Hypothalamus (tissue), 51 donors: Measurements from ENCODE around the gene DPM1.
A peak's percentile ranks its signal among the peaks of the same experiment; 100 is the strongest.

Experiments used
- DNase-seq, 51 donors: peaks; one replicate each; lab custom pipeline; 2025; lab: John Stamatoyannopoulos, UW

Gene DPM1

DNA sequence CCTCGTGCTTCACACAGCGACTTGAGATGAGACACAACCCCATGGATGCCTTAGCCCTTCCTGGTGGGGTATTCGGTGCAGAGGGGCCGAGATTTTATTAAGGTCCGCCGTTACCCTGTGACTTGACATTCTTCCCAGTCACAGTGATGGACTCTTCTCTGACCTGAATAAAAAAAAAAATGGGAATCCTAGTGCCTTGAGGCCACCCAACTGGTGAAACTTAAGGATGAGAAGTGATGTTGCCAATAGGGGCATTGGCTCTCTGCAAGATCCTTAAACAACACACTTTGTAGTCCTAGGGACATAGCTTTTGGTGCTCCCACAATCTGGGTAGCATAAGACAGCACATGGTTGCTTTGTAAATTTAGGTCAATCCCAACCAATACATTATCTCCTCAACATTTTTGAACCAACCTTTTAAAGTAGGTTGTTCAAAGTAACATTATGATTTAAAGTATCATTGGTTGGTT lies 26.3 kb downstream of the DPM1 start:
- DNase-seq = peak in 1 of 51 donors; percentile 43

- peak; percentile 59 to 96 (median 87) for DNase-seq
Observed at GRCh38 chr20:50931306-50932015, 26.9 kb downstream of the DPM1 start, which contains the start of gene ADNP. ADNP (minus strand) TSS chr20:50931437; CDS start chr20:50903996, 27,441 bp downstream.

- DNase-seq = peak in 1 of 51 donors; percentile 87
Observed at GRCh38 chr20:50930976-50931305, 27.4 kb downstream of the DPM1 start.

DNA sequence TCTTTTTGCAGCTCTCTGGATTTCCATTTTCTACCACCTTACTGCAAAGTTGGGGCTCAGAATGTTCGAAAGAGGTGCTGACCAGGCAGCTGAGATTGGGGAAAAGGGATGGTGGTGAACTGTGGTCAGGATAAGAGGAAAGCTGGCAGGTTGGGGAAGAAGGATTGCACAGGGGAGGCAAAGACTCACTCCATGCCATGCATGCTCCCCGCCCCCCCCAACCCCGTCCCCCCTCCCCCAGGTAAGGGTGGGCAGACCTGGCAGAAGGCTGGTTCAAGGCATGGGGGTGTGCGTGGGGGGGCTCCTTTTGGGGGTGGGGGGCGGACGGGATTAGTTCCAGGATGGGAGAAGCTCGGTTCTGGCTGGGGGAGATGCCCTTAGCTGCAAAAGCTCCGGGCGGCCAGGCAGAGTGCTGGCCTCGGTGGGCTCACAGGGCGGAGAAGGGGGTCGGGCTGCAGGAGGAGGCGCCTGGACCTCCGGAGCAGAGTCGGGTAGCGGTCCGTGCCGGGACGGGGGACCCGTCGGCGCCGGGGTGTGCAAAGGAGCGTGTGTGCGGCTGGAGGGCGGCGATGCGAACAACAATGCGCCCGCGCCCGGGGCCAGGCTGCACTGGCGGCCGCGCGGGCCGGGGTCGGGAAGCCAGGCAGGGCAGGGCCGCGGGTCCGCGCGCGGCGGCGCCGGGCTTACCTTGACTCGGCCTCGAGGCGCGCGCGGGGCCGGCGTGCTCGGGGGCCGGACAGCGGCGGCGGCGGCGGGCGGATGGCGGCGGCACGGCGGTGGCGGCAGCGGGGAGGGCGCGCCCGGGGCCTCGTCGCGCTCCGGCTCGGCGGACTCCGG lies 28.0 kb downstream of the DPM1 start:
- DNase-seq = peak in 21 of 51 donors; percentile 3 to 60 (median 21)

DNA sequence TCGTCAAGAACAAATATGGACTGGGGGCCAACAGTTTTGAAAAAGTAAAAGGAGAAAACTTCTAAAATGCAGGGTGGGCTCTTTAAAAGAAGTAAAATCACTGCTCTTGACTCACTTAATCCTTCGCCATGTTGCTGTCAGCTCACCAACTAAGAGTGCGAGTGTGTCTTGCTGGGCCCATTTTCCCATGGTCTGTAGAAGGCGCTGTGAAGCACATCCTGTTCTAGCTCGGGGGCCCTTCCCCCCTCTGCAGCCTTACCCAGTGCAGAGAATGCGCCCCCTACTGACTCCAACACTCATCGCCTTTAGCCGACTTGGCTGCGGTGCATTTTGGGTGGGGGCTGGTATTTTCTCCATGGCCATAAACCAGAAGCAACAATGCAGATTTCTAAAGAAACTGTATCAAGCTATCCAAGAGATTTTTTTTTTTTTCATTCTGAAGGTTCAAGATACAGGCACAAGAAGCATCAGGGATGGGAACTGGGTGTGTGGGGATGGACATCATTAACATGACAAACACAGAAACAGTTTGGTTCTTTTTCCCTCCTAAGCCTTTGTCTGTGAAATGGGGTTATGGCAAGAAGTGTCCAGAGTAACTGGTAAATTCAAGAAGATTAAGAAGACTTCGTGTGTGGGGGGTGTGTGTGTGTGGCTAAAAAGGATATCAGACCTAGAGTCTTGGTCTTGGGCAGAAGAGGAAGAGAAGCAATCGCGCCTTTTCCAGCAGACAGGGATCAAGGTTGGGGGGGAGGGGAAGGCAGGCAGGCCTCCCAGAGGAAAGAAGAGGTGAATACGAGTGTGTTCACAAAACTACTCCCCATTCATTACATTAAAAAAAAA lies 28.8 kb downstream of the DPM1 start:
- peak in 50 of 51 donors; percentile 7 to 93 (median 76) for DNase-seq

DNA sequence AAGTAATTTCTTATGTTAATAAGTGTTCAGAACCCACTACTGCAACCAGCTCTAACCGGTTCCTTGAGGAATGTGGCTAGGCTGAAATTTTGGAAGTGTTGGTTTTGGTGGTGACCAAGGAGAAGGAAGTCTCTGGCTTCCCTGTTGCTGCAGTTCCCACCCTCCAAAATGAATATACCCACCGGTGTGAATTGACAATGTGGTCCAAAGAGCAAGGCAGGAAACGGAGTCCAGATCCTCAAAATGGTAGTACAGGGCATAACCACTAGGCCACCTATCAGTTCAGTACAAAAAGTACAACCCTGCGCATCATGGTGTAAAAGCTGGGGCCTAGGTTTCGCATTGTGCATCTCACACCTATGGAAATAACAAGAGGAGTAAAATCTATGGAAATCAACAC lies 29.9 kb downstream of the DPM1 start:
- DNase-seq = no peak

DNA sequence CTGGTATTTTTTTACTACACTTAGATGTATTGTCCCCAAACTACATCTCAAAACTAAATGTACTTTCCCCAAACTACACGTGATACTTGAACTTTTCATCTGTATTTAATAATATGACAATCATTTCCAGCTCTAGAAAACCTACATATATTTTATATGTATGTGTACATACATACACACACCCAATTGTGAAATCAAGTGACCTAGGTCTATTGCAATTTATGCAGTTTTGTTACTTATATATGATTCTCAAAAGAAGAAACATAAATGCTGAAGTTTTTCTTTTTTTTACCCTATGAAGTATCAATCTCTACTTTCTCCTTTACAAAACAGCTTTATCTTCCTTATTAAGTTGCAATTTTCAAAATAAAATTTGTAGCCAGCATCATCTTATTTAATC lies 31.8 kb downstream of the DPM1 start:
- DNase-seq = no peak

DNA sequence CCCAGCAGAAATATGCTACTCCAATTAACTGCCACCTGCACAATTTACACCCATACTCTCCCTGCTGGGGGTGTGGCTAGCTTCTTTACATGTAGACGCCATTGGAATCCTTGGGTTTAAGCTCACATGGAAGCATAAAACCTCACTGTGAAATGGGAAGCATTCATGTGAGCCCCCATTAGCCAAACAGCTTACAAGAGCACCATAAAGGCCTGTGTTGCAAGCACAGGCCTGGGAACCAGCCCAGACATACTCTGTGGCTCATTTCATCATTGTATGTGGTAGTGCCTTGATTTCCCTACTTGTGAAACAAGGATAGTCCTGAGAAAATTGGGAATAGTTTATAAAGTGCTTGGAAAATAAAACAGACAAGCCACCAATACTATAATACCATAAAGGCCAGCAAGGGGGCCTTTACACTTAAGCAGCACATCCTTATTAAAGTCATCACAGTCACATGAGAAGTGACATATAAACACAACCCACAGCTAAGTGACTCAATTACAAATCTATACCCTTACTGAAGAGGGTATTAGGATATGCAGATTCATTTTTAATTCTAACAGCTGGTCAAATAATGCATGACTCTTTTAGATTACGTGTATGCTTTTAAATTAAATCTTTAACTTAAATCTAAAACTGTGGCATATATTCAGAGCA lies 33.9 kb downstream of the DPM1 start:
- no peak for DNase-seq

DNA sequence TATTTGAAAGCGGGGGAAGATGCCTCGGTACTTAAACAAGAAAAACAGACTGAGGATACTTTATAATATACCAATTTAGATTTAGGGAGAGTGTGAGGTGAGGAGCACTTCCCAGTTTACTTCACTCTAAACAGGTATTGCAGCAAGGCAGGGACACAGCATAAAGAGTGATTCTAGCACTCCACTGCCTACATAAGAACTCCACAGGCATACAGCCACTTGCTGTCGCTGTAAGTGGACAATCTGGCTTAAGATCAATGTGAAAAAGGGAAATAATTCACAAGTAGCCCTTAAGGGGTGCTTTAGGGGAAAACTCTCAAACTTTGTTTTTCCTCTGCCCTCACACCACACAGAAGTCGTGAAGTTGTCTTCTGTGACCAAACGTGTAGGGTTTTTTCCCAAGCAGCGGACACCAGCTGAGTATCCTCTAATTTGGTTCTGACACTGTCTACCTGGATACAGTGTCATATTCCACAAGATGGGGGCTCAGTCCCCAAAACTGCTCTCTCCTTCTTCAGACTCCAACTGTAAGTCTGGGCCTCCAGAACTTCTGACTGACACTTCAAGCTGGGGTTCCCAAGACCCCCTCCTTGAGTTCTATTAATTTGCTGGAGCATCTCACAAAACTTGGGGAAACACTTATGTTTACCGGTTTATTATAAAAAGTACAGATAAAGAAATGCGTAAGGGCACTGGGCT lies 36.4 kb downstream of the DPM1 start:
- no peak for DNase-seq

DNA sequence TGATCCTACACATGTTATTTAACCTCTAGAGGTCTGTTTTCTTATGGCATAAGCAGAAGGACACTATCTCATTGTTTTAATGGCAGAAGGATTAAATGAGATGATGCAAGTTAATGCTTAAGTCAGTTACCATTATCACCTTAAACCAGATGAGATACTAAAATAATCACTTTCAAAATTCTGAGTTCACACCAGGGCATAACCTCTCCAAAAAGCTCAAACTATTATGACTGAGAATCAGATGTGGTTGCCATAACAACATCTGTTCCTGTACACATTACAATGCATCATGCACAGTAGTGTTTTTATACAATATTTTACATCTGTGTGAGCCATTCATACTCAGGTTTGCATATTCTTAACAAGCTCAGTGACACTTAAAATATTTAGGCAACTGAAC lies 37.3 kb downstream of the DPM1 start:
- no peak for DNase-seq

DNA sequence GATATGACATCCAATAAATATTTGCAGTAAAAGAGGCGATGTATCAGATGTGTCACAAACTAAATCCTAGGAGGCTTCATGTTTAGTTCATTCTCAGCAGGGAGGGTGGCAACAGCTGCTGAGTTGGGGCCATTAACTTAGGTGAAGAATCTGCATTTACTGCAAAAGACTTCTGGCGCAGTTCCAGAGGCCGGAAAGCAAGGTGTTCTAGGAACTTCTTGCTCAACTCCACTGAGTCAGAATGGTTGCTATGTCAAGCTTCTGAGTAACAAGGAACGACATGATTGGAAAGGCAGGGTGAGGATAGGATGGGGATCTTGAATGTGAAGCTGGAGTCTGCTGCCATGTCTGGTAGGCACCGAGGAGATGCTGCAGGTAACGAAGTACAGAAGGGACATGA lies 38.8 kb downstream of the DPM1 start:
- peak in 6 of 51 donors; percentile 5 to 47 (median 15) for DNase-seq

DNA sequence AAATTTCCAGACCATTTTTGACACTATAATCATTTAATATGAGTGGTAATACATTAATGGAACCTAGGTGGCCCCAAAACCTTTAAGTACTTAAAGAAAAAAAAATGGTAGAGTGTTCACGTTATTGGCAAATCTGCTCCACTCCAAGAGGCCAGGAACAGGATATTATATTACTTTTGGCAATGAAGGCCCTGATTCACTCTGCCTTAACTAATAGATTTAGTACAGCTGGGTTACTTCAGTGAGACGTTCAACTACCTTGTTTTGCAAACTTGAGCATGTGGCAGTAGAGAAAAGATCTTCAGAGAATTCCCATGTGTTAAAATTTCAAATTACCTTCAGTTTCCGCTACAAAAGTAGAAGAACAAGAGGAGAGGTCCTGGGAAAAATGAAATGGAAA lies 39.9 kb downstream of the DPM1 start:
- DNase-seq = no peak

- DNase-seq = no peak
Observed at GRCh38 chr20:50916934-50917333, 41.4 kb downstream of the DPM1 start.

- no peak for DNase-seq
Observed at GRCh38 chr20:50916257-50916656, 42.1 kb downstream of the DPM1 start.

DNA sequence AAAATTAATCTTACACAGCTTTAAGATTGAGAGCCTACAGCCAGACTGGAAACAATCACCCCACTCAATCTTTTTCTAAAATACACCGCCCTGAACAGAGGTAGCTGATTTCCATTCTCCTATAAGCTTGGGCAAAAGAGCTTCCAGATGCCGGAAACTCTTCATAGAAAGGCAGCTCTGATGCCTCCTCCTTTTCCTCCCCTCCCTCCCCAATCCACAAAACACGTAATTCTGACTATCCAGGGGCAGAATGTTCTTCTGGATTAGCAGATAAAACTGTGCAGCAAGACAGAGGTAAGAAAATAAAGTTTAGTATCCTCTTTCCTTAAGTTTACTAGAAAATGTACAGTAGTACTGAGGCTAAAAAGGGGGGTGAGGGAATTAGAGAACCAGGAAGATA lies 42.9 kb downstream of the DPM1 start:
- no peak for DNase-seq

DNA sequence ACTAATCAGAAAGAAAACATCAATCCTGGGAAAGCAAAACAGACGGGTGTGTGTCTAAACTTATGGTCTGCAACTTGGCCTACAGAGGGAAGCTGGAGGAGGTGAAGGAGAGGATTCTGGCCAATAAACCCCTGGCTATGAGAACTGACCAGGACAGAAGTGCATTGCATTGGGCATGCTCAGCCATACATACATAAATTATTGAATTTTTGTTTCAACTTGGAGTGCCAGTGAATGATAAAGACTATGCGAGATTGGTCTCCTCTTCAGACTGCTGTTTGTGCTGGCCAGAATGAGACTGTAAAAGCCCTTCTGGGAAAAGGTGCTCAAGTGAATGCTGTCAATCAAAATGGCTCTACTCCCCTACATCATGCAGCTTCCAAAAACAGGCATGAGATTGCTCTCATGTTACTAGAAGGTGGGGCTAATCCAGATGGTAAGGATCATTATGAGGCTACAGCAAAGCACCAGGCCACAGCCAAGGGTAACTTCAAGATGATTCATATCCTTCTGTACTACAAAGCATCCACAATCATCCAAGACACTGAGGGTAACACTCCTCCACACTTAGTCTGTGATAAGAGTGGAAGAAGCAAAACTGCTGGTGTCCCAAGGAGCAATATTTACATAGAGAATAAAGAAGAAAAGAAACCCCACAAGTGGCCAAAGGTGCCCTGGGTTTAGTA lies 44.5 kb downstream of the DPM1 start:
- no peak for DNase-seq

GRCh38 chr20:50911716-50912115 lies 46.6 kb downstream of the DPM1 start:
- no peak for DNase-seq

GRCh38 chr20:50911030-50911429 lies 47.3 kb downstream of the DPM1 start:
- DNase-seq = no peak

DNA sequence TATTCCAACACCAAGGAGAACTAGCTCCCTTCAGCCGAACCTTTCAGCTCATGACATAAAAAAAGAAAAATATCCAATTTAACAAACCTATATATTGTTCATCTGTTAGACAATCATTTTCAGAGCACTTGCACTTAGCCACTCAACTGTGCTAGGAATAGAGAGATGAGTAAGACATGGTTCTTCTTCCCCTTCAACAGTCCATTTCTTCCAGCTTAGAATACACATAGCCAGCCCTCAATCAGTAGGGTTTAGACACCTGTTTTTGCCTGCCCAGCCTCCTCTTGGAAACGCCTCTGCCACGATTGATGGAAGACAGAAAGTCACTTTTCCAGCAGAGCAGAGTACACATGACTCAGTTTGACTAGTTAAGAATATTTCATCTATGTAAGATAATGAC lies 48.9 kb downstream of the DPM1 start:
- DNase-seq = no peak
